GM03348 (cell line): Measurements from ENCODE around the gene FBXL20.
"Not testable (repeated sequence)": the region's sequence is repeated elsewhere in the genome, so short reads cannot be mapped to it uniquely, and the experiment has no call there.

Experiments
- DNase-seq: peaks from one replicate; pipeline ENCODE4 v3.0.0; 2012; ENCODE audit warnings: low spot score

Gene FBXL20

GRCh38 chr17:39328815-39329214 is 72.6 kb downstream of the FBXL20 start:
- DNase-seq, result no peak

DNA sequence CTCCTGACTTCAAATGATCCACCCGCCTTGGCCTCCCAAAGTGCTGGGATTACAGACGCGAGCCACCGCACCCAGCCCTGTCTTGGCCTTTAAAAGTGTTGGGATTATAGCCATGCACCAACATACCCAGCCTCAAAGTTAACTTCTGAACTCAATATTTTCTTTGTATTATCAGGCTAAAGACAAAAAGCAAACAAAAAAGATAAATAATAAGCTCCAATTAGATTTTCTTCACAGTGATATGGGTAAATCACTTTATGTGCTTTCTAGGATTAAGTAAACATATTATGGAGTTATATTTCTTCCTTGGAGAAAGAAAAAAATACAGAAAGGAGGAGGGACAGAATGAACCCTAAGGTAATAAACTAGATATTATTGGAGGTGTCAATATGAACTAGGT is 74.3 kb downstream of the FBXL20 start:
- DNase-seq, result no peak

DNA sequence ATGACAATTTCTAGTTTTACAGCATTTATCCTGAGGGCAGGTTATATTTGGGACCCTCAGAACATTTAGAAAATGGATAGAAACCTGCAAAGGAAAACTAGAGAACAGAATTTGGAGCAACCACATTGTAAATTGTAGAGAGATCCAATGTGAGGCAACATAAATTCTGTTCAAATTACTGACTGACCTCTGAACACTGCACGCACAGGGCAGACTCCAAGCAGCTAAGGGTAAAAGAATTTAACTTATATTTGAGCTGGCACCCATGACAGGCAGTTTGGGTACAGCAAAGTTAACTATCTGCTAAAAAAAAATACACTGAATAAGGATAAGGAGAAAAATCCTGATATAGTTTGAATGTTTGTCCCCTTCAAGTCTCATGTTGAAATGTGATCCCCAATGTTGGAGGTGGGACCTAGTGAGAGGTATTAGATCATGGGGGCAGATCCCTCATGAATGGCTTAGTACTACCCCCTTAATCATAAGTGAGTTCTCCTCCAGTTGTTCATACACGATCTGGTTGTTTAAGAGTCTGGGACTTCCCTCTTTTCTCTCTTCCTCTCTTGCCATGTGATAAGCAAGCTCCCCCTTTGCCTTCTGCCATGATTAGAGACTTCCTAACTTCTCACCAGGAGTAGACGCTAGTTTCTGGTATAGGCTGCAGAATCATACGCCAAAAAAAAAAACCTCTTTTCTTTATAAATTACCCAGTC is 75.7 kb downstream of the FBXL20 start:
- no peak for DNase-seq

DNA sequence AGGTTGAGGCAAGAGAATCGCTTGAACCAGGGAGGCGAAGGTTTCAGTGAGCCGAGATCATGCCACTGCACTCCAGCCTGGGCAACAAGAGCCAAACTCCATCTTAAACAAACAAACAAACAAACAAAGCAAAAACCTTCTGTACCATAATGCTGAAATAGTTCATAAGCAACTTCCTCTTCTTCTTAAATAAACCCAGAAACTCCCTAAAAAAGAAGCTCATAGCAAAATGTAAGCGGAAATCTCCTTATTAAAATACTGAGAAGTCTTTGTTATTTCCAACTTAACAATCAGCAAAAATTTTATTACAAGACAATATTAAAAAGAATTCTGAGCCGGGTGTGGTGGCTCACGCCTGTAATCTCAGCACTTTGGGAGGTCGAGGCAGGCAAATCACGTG is 82.8 kb downstream of the FBXL20 start:
- DNase-seq, result no peak

- peak; percentile 42 for DNase-seq
Observed at GRCh38 chr17:39306509-39307212, 94.8 kb downstream of the FBXL20 start.

DNA sequence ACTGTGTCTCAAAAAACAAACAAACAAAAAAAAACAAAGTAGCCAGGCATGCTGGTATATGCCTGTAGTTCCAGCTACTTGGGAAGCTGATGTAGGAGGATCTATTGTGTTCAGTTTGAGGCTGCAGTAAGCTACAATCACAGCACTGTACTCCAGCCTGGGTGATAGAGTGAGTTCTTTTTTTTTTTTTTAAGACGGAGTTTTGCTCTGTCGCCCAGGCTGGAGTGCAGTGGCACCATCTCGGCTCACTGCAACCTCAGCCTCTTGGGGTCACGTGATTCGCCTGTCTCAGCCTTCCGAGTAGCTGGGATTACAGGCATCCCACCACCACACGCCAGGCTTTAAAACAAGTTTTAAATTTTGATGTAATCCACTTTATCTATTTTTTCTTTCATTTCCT is 95.4 kb downstream of the FBXL20 start:
- DNase-seq, result no peak

- no peak for DNase-seq
Observed at GRCh38 chr17:39304188-39304587, 97.2 kb downstream of the FBXL20 start.

DNA sequence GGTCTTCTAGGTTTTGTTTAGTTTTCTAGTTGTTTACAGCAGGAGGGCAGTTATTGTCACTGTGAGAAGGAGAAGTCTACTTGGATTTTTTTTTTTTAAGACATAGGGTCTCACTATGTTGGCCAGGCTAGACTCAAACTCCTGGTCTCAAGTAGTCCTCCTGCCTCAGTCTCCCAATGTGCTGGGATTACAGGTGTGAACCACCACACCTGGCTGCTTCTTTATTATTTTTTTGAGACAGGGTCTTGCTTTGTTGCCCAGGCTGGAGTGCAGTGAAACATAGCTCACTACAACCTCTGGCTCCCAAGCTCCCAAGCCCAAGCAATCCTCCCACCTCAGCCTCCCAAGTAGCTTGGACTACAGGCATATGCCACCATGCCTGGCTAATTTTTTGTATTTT is 107.4 kb downstream of the FBXL20 start:
- no peak for DNase-seq

DNA sequence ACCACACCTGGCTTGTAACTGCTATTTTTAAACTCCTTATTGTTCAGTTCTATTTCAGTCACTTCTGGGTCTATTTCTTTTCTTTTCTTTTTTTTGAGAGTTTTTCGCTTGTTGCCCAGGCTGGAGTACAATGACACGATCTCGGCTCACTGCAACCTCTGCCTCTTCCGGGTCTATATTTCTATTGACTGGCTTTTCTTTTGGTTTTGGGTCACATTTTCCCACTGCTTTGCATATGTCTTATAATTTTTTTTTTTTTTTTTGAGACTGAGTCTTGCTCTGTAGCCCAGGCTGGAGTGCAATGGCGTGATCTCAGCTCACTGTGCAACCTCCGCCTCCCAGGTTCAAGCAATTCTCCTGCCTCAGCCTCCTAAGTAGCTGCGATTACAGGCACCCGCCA is 108.9 kb downstream of the FBXL20 start:
- not testable (repeated sequence) for DNase-seq

DNA sequence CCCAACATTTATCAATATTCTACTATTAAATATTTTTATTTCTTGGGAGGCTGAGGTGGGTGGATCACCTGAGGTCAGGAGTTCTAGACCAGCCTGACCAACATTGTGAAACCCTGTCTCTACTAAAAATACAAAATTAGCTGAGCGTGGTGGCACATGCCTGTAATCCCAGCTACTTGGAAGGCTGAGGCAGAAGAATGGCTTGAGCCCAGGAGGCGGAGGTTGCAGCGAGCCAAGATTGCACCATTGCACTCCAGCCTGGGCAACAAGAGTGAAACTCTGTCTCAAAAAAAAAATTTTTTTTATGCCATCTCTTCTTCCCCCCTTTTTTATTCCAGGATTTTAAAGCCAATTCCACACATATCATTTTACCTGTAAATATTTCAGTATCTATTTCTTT is 114.9 kb downstream of the FBXL20 start:
- not testable (repeated sequence) for DNase-seq

DNA sequence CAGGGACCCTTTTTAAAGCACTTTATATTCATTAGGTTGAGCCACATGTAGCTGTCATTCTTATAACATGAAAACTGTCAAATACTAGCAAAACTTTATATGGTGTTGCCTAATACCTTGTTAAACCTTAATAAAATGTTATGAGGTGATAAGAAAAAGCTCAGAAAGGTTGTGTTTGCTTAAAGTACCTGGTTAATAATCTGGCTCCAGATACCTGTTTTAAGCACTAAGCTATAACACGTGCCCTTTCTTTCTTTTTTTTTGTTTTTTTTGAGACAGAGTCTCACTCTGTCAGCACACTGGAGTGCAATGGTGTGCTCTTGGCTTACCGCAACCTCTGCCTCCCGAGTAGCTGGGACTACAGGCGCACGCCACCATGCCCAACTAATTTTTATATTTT is 116.7 kb downstream of the FBXL20 start:
- no peak for DNase-seq

- no peak for DNase-seq
Observed at GRCh38 chr17:39283896-39284295, 117.5 kb downstream of the FBXL20 start.

- DNase-seq, result no peak
Observed at GRCh38 chr17:39283098-39283497, 118.3 kb downstream of the FBXL20 start.

DNA sequence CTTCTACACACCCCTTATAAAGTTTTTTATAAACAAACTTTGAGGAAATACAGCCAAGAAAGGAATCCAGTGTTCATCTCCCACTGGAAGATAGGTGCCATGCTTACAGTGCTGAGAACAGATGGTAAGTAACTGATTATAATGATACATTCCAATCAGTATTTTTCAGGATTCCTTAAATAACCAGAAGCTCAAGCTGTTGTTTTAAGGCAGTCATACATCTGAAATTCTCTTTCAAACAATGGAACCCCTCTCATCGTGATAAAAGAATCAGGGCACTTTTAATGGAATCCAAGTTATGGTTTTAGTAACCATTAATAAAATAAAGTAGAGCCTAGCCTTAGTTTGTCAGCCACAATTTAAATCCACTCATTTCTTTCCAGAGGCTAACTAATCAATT is 119.6 kb downstream of the FBXL20 start:
- DNase-seq, result peak; percentile 52

- DNase-seq, result not testable (repeated sequence)
Observed at GRCh38 chr17:39278246-39278645, 123.2 kb downstream of the FBXL20 start.

- DNase-seq, result no peak
Observed at GRCh38 chr17:39277110-39277509, 124.3 kb downstream of the FBXL20 start.

GRCh38 chr17:39276113-39276512 is 125.3 kb downstream of the FBXL20 start:
- DNase-seq, result no peak

DNA sequence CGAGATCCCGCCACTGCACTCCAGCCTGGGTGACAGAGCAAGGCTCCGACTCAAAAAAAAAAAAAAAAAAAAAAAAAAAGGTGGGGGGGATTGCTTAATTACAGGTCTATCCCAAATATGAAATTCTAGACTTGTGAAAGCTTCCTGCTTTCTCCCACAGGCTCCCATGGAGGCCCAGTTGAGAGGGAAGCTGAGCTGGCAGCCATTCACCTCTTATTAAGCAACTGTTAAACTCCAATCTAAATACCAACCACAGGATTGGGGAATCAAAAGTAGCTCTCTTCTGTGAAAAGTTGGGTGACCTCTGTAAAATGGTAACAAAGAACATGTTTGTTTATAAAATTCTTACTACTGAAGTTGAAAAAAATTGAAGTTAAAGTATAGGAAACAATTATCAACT is 129.9 kb downstream of the FBXL20 start:
- DNase-seq, result peak; percentile 60

DNA sequence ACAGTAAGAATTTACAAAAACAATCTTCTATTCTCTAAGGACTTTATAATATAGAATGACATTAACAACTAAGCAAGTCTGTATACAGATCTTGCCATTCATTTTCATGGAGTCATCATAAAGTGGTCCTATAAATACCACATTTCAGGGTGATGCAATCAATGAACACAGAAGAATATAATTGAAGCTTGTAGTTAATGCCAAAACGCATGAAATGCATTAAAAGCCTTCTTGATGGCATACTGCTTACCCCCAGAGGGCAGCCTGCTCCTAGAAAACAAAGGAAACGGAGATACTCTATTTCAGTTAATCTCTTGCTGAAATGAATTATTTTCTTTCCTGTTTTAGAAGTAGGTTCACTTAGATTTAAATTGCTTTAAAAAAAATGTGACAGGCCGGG is 130.5 kb downstream of the FBXL20 start:
- peak; percentile 83 for DNase-seq

GRCh38 chr17:39264119-39264518 is 137.3 kb downstream of the FBXL20 start:
- no peak for DNase-seq

DNA sequence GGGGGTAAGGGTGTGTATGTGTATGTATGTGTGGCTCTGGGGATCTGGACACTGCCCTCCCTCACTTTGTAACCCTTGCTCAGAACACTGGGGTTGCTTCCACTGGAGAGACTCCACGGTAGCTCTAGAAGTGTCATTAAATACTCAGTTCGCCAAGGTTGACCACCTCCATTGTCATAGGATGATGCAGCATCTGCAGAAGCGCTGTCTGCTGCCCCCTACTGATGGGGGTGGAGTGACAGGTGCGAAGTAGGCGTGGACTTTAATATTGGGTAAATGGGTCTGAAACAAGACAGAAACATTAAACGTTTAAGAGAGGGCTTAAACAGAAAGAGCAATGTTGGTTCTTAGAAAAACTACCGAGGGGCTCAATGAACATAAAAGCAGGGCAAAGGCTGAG is 140.1 kb downstream of the FBXL20 start:
- DNase-seq, result no peak

GRCh38 chr17:39252788-39253460 is 148.5 kb downstream of the FBXL20 start:
- no peak for DNase-seq

- no peak for DNase-seq
Observed at GRCh38 chr17:39251997-39252396, 149.4 kb downstream of the FBXL20 start.
